Keratinocyte (primary cell): Measurements from ENCODE around the gene IL17RD.

Experiments used
- EZH2 ChIP-seq: IDR thresholded peaks from one replicate; pipeline ENCODE4 v1.6.1; 2012; ENCODE audit warnings: inconsistent platforms, mild to moderate bottlenecking, low read length, moderate library complexity
- TF ChIP-seq, protein P1 (sequence below), 3 experiments: IDR thresholded peaks in 1 of 3; conservative IDR thresholded peaks in 1 of 3; optimal IDR thresholded peaks in 1 of 3; 2 replicates in 2 of 3; 3 replicates in 1 of 3; pipeline versions ENCODE3 to v1.5.1; 2011; ENCODE audit warnings: low read length in 3 of 3, mild to moderate bottlenecking in 3 of 3, moderate library complexity in 2 of 3, control low read depth in 1 of 3, inconsistent platforms in 1 of 3; ENCODE audit not compliant: insufficient read depth in 2 of 3; ENCODE audit errors: extremely low read depth in 1 of 3

DNA sequence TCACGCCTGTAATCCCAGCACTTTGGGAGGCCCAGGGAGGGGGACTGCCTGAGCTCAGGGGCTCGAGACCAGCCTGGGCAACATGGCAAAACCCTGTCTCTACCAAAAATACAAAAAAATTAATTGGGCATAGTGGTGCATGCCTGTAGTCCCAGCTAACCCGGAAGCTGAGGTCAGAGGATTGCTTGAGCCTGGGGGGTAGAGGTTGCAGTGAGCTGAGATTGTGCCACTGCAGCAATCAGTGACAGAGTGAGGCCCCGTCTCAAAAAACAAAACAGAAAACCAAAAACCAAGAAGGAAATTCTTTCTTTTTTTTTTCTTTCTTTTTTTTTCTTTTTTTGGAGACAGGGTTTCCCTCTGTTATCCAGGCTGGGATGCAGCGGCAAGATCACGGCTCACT, 101.2 kb downstream of the IL17RD start:
- TF ChIP-seq, protein P1, sequence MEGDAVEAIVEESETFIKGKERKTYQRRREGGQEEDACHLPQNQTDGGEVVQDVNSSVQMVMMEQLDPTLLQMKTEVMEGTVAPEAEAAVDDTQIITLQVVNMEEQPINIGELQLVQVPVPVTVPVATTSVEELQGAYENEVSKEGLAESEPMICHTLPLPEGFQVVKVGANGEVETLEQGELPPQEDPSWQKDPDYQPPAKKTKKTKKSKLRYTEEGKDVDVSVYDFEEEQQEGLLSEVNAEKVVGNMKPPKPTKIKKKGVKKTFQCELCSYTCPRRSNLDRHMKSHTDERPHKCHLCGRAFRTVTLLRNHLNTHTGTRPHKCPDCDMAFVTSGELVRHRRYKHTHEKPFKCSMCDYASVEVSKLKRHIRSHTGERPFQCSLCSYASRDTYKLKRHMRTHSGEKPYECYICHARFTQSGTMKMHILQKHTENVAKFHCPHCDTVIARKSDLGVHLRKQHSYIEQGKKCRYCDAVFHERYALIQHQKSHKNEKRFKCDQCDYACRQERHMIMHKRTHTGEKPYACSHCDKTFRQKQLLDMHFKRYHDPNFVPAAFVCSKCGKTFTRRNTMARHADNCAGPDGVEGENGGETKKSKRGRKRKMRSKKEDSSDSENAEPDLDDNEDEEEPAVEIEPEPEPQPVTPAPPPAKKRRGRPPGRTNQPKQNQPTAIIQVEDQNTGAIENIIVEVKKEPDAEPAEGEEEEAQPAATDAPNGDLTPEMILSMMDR (optimal IDR thresholded peaks at IDR 0.05 in 1 of 3, IDR thresholded peaks at IDR 0.05 in 1 of 3, conservative IDR thresholded peaks at IDR 0.05 in 1 of 3; ENCODE audit: extremely low read depth in 1 of 3, insufficient read depth in 2 of 3, low read length in 3 of 3) = no peak
- no peak for TF ChIP-seq EZH2
